HL-60 (cell line): ENCODE results near the gene ASXL1.

Experiments used
- CTCF ChIP-seq: IDR thresholded peaks from one replicate; pipeline ENCODE4 v1.5.1; 2011; ENCODE audit warnings: low read length, control low read depth, inconsistent platforms; ENCODE audit not compliant: insufficient read depth
- GABPA ChIP-seq: IDR thresholded peaks from 2 replicates; pipeline ENCODE4 v1.6.1; 2012; ENCODE audit warnings: low read depth
- POLR2AphosphoS5 ChIP-seq: IDR thresholded peaks from 2 replicates; pipeline ENCODE4 v1.6.1; 2012; ENCODE audit warnings: low read depth
- REST ChIP-seq: IDR thresholded peaks from 2 replicates; pipeline ENCODE4 v1.6.1; 2012; ENCODE audit warnings: low read depth; ENCODE audit not compliant: insufficient replicate concordance
- SPI1 ChIP-seq: IDR thresholded peaks from 2 replicates; pipeline ENCODE4 v1.6.1; 2012; ENCODE audit warnings: low read depth, mild to moderate bottlenecking, borderline replicate concordance

GRCh38 chr20:32481311-32482142 lies 123.4 kb downstream of the ASXL1 start:
- TF ChIP-seq CTCF (no peak), REST (no peak), SPI1 (no peak), POLR2AphosphoS5 (no peak), GABPA (no peak)
